HepG2 (cell line): ENCODE results near the gene SPAG9. TPM values are rescaled to one million over a fixed set of nuclear protein-coding genes. Genes with fewer than 3 reads are reported as not detected.

Experiments used
- CBFB ChIP-seq: sonication (generic); formaldehyde crosslinking; IDR thresholded peaks from 2 replicates; pipeline ENCODE4 v1.4.0; 2020; ENCODE audit warnings: missing genetic modification reagents
- EHMT2 ChIP-seq: fragments of 200-600 bp; sonication (generic); IDR thresholded peaks from 2 replicates; pipeline ENCODE4 v1.7.0; 2017; ENCODE audit warnings: antibody characterized with exemption, low read depth, low read length, borderline replicate concordance
- MAFG ChIP-seq: sonication (generic); formaldehyde crosslinking; IDR thresholded peaks from 2 replicates; pipeline ENCODE4 v1.5.1; 2020; ENCODE audit warnings: mild to moderate bottlenecking, missing genetic modification reagents
- PHF21A ChIP-seq: sonication (generic); formaldehyde crosslinking; IDR thresholded peaks from 2 replicates; pipeline ENCODE4 v1.5.0; 2020; ENCODE audit warnings: mild to moderate bottlenecking, missing genetic modification reagents
- RBM39 ChIP-seq: fragments of 200-400 bp; formaldehyde crosslinking; IDR thresholded peaks from one replicate; pipeline ENCODE4 v1.6.1; 2018; ENCODE audit warnings: antibody characterized with exemption, mild to moderate bottlenecking, low read depth, low read length; ENCODE audit not compliant: poor library complexity, severe bottlenecking
- SIX4 ChIP-seq: sonication (generic); formaldehyde crosslinking; IDR thresholded peaks from 2 replicates; pipeline ENCODE4 v1.4.0; 2020; ENCODE audit warnings: missing genetic modification reagents
- SMC3 ChIP-seq: IDR thresholded peaks from 2 replicates; pipeline ENCODE4 v1.6.1; 2011; ENCODE audit warnings: low read length, improper control_type of control experiment
- ZMAT3 ChIP-seq: sonication (generic); formaldehyde crosslinking; conservative IDR thresholded peaks from 2 replicates; pipeline ENCODE4 v1.7.0; 2021; ENCODE audit warnings: missing genetic modification reagents
- ZNF484 ChIP-seq: sonication (generic); formaldehyde crosslinking; IDR thresholded peaks from 2 replicates; pipeline ENCODE4 v1.5.1; 2020; ENCODE audit warnings: mild to moderate bottlenecking, low read depth, missing genetic modification reagents, borderline replicate concordance
- polyA plus RNA-seq, 8 experiments: library from polyadenylated mRNA; depleted of rRNA in 3 of 8; stranded (reverse) in 7 of 8; unstranded in 1 of 8; fragments of >200 nt; fragmentation: Illumina TruSeq in 4 of 8; extraction: Trizol in 4 of 8; gene quantifications; 2 replicates each; pipeline versions ENCODE4 v1.2.1 to v1.2.3, GENCODE V29; 2011 to 2016; ENCODE audit warnings: low read depth in 4 of 8, missing spikeins in 1 of 8, mixed read lengths in 1 of 8; ENCODE audit not compliant: insufficient read depth in 1 of 8
- total RNA-seq, 5 experiments: library from RNA; depleted of rRNA; stranded (reverse); fragments of >200 nt; fragmentation: Illumina TruSeq; extraction: Trizol; gene quantifications; 2 replicates each; pipeline ENCODE4 v1.2.3, GENCODE V29; 2016; ENCODE audit warnings: low read depth in 1 of 5
- TF ChIP-seq, protein P1 (sequence below): sonication (generic); formaldehyde crosslinking; IDR thresholded peaks from 2 replicates; pipeline ENCODE4 v1.5.0; 2020; ENCODE audit warnings: missing genetic modification reagents
- TF ChIP-seq, protein P2 (sequence below): sonication (generic); formaldehyde crosslinking; IDR thresholded peaks from 2 replicates; pipeline ENCODE4 v1.5.0; 2020; ENCODE audit warnings: missing genetic modification reagents
- TF ChIP-seq, protein P3 (sequence below): sonication (generic); formaldehyde crosslinking; IDR thresholded peaks from 2 replicates; pipeline ENCODE4 v1.5.0; 2020; ENCODE audit warnings: mild to moderate bottlenecking, missing genetic modification reagents, borderline replicate concordance
- TF ChIP-seq, protein P4 (sequence below): sonication (generic); formaldehyde crosslinking; IDR thresholded peaks from 2 replicates; pipeline ENCODE4 v1.5.0; 2020; ENCODE audit warnings: mild to moderate bottlenecking, missing genetic modification reagents, borderline replicate concordance

SPAG9 gene
- total and polyA plus RNA-seq, 2 of the 13 experiments (the other 11 are each of a cell fraction or from before 2014, with no cell fraction given), result 43.2 to 78.6 TPM

DNA sequence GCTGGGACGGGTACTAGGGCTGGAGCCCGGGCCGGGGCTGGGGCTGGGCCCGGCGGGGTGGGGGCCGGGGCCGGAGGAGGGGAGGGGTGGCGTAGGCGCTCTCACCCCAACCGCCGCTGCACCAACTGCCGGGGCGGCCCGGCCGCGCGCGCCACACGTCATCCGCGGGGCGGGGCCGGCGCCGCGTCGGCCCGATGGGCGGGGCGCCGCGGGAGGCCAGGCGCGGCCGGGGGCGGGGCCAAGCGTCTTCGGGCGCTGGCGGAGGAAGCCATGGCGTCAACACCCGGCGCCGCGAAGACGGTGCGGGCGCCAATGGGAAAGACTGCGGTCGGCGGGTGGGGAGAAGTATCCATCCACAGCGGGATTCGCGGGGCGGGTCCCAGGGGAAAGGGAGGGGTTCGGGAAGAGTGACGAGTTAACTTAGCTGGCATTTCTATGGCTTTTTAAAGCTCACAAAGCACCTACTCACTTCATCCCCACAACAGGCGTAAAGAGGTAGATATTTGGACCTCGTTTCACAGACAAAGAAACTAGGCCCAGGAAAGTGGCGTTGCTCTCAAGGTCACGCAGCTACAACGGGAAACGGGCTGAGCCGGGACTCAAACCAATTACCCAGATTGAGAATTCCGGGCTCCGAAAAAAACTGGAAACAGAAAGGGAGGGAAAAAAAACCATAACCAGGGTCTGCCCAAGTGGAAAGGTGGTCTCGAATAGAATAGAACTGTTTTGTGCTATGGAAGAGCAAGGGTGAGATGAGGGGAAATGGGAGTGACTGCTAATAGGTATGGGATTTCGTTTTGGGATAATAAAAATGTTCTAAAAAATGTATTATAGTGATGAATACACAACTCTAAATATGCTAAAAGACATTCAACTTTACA is at the start of gene SPAG9 (continued):
- TF ChIP-seq SMC3 (no peak), EHMT2 (no peak), ZMAT3 (CRISPR knock-in tag) (no peak; the same call in 1 of the 2 replicates), SIX4 (no peak), CBFB (CRISPR knock-in tag) (peak; percentile 82; the same call in 1 of the 2 replicates), PHF21A (CRISPR knock-in tag) (no peak; the same call in 1 of the 2 replicates), RBM39 (no peak), ZNF484 (CRISPR knock-in tag) (no peak), MAFG (CRISPR knock-in tag) (no peak)
- TF ChIP-seq, protein P1, sequence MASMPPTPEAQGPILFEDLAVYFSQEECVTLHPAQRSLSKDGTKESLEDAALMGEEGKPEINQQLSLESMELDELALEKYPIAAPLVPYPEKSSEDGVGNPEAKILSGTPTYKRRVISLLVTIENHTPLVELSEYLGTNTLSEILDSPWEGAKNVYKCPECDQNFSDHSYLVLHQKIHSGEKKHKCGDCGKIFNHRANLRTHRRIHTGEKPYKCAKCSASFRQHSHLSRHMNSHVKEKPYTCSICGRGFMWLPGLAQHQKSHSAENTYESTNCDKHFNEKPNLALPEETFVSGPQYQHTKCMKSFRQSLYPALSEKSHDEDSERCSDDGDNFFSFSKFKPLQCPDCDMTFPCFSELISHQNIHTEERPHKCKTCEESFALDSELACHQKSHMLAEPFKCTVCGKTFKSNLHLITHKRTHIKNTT (CRISPR knock-in tag), result no peak
- TF ChIP-seq, protein P2, sequence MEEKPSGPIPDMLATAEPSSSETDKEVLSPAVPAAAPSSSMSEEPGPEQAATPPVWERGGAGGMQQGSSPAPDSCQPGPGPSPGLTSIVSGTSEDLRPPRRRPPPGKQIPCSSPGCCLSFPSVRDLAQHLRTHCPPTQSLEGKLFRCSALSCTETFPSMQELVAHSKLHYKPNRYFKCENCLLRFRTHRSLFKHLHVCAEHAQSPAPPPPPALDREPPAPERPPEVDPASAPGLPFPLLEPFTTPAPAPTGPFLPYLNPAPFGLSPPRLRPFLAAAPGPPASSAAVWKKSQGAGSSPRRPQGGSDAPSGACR (CRISPR knock-in tag), result 0 out of 2 replicates have a peak, but pooled peaks have one; percentile 65
- TF ChIP-seq, protein P3, sequence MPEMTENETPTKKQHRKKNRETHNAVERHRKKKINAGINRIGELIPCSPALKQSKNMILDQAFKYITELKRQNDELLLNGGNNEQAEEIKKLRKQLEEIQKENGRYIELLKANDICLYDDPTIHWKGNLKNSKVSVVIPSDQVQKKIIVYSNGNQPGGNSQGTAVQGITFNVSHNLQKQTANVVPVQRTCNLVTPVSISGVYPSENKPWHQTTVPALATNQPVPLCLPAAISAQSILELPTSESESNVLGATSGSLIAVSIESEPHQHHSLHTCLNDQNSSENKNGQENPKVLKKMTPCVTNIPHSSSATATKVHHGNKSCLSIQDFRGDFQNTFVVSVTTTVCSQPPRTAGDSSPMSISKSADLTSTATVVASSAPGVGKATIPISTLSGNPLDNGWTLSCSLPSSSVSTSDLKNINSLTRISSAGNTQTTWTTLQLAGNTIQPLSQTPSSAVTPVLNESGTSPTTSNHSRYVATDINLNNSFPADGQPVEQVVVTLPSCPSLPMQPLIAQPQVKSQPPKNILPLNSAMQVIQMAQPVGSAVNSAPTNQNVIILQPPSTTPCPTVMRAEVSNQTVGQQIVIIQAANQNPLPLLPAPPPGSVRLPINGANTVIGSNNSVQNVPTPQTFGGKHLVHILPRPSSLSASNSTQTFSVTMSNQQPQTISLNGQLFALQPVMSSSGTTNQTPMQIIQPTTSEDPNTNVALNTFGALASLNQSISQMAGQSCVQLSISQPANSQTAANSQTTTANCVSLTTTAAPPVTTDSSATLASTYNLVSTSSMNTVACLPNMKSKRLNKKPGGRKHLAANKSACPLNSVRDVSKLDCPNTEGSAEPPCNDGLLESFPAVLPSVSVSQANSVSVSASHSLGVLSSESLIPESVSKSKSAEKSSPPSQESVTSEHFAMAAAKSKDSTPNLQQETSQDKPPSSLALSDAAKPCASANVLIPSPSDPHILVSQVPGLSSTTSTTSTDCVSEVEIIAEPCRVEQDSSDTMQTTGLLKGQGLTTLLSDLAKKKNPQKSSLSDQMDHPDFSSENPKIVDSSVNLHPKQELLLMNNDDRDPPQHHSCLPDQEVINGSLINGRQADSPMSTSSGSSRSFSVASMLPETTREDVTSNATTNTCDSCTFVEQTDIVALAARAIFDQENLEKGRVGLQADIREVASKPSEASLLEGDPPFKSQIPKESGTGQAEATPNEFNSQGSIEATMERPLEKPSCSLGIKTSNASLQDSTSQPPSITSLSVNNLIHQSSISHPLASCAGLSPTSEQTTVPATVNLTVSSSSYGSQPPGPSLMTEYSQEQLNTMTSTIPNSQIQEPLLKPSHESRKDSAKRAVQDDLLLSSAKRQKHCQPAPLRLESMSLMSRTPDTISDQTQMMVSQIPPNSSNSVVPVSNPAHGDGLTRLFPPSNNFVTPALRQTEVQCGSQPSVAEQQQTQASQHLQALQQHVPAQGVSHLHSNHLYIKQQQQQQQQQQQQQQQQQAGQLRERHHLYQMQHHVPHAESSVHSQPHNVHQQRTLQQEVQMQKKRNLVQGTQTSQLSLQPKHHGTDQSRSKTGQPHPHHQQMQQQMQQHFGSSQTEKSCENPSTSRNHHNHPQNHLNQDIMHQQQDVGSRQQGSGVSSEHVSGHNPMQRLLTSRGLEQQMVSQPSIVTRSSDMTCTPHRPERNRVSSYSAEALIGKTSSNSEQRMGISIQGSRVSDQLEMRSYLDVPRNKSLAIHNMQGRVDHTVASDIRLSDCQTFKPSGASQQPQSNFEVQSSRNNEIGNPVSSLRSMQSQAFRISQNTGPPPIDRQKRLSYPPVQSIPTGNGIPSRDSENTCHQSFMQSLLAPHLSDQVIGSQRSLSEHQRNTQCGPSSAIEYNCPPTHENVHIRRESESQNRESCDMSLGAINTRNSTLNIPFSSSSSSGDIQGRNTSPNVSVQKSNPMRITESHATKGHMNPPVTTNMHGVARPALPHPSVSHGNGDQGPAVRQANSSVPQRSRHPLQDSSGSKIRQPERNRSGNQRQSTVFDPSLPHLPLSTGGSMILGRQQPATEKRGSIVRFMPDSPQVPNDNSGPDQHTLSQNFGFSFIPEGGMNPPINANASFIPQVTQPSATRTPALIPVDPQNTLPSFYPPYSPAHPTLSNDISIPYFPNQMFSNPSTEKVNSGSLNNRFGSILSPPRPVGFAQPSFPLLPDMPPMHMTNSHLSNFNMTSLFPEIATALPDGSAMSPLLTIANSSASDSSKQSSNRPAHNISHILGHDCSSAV (CRISPR knock-in tag), result no peak
- TF ChIP-seq, protein P4, sequence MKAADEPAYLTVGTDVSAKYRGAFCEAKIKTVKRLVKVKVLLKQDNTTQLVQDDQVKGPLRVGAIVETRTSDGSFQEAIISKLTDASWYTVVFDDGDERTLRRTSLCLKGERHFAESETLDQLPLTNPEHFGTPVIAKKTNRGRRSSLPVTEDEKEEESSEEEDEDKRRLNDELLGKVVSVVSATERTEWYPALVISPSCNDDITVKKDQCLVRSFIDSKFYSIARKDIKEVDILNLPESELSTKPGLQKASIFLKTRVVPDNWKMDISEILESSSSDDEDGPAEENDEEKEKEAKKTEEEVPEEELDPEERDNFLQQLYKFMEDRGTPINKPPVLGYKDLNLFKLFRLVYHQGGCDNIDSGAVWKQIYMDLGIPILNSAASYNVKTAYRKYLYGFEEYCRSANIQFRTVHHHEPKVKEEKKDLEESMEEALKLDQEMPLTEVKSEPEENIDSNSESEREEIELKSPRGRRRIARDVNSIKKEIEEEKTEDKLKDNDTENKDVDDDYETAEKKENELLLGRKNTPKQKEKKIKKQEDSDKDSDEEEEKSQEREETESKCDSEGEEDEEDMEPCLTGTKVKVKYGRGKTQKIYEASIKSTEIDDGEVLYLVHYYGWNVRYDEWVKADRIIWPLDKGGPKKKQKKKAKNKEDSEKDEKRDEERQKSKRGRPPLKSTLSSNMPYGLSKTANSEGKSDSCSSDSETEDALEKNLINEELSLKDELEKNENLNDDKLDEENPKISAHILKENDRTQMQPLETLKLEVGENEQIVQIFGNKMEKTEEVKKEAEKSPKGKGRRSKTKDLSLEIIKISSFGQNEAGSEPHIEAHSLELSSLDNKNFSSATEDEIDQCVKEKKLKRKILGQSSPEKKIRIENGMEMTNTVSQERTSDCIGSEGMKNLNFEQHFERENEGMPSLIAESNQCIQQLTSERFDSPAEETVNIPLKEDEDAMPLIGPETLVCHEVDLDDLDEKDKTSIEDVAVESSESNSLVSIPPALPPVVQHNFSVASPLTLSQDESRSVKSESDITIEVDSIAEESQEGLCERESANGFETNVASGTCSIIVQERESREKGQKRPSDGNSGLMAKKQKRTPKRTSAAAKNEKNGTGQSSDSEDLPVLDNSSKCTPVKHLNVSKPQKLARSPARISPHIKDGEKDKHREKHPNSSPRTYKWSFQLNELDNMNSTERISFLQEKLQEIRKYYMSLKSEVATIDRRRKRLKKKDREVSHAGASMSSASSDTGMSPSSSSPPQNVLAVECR, result no peak; the same call in 1 of the 2 replicates
